LNCaP clone FGC (cell line): Measurements from ENCODE around the gene ARHGAP31.

ENCODE experiments used
- DNase-seq: peaks from one replicate; pipeline ENCODE4 v3.0.0-alpha.2; 2011; ENCODE audit warnings: low read depth
- H3K4me3 ChIP-seq: 2 replicates; pipeline ENCODE4 v1.5.1; 2011; ENCODE audit warnings: mild to moderate bottlenecking, low read depth, low read length, control low read depth
- CTCF ChIP-seq: IDR thresholded peaks from 2 replicates; pipeline ENCODE4 v1.5.1; 2012; ENCODE audit warnings: mild to moderate bottlenecking; ENCODE audit not compliant: control insufficient read depth, insufficient read depth; ENCODE audit errors: extremely low read depth

Gene ARHGAP31

DNA sequence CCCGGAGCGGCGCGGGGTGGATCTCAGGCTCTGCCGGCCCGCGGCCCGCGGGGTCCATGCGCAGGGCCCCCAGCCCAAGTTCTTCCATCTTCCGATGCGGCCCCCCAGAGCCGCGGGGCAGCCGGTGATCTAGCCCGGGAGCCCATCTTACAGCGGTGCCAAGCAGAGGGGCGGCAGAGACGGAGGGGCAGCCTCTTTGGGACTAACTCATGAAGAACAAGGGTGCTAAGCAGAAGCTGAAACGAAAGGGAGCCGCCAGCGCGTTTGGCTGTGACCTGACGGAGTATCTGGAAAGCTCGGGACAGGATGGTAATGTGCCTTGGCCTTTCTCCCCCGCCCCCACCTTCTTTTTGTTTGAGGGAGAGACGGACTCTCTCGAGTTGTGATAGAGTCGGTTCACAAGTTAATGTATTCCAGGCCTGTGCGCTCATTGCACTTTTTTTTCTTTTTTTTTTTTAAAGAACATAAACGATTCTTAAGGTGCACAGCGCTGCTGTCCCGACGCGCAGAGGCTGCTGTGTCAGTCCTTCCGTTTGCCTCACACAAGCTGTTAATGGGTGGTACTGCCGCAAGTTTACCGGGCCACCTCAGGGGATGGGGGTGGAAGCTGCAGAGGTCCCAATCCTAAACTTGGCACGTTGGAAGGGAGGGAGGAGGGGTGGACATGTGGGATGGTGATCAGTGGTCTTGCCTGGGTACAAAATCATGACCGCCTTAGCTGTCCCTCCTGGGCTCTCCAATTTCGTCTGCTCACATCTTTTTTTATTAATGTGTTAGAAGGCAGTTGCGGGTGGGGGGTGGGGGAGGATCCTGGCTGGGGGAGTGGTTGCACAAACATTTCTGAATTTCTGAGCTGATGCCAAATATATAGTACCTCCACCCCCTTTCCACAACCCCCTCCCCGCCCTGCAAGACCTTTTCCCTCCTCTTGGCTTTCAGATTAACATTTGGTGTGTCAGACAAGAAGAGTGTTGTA, 801 bp downstream of the ARHGAP31 start:
- peak overlapping the region; percentile 55 for H3K4me3 ChIP-seq
- TF ChIP-seq CTCF: no peak
- DNase-seq: no peak

DNA sequence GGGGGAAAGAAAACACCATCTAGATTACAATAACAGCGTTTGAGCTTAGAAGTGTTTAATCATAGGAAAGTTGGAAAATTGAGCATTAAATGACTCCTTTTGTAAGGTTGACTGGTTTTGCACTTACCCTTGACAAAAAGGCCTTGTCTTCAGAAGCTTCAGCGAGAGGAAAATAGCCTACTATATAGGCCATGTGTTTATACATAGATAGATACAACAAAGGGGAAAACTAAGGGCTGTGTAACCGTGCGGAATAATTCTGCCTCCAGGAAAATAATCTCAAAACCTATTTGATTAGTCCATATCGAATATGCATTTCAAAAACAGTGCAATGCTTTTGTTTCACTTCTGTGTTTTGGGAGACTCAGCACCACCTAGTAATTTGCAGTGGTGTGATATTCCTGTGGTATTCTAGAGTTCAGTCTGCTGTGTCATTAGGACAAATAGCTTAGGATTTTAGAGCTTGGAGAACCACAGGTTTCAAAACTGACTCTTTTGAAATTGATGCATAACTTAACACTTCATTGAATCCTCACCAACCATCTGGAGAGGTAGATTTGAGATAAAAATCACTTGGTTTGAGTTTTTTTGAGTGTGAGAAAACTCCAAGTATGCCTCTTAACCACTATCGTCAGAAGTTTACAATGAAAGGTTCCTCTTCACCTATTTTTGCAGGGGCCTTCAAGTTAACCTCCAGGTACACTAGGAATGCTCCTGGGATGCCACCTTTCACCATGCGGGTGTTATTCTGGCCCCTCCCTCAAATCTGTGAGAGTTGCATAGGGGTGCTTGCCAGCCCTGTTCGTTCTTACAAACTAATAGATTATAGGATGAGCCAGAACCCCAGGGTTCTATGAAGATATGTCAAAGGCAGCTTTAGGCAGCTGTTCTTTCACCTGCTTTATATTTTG, 1.9 kb downstream of the ARHGAP31 start:
- TF ChIP-seq CTCF: no peak
- no peak for DNase-seq
- H3K4me3 ChIP-seq: no peak overlapping the region

DNA sequence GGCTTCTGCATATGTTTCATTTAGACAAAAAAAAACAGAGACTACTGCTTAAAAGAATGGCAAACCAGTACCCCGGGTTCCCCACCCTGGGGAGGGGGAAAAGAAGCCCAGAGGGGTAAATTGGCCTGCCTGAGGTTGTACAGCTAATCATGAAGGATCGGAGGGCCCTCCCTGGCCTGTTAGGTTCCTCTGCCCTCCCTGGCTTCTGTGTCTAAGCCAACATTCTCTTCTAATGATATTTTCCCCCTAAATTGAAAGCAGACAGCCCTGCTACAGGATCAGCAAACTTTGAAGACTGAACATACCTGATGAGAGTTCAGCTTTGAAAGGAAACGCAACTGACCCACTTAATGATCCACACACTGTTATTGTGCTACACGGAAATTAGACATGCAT, 2.5 kb downstream of the ARHGAP31 start:
- TF ChIP-seq CTCF: no peak
- DNase-seq: no peak
- no peak overlapping the region for H3K4me3 ChIP-seq

DNA sequence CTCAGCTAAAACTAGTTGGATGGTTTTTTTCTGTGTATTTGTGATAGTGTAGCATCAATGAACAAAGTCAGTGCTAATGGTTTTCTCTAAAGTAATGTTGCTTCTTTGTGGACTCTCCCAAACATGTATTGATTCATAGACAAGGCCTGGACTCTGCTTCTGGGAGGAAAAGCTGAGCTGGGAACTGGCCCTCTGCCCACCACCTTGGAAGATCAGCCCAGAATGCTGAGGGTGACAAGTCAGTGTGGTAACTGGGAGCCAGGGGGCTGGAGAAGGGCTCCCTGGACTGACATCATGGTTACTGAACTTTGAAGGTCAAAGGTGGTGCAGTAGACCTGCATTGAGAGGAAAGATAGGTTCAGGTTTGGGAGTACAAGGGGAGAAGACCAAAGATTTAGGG, 3.0 kb downstream of the ARHGAP31 start:
- no peak for TF ChIP-seq CTCF
- no peak for DNase-seq
- no peak overlapping the region for H3K4me3 ChIP-seq

DNA sequence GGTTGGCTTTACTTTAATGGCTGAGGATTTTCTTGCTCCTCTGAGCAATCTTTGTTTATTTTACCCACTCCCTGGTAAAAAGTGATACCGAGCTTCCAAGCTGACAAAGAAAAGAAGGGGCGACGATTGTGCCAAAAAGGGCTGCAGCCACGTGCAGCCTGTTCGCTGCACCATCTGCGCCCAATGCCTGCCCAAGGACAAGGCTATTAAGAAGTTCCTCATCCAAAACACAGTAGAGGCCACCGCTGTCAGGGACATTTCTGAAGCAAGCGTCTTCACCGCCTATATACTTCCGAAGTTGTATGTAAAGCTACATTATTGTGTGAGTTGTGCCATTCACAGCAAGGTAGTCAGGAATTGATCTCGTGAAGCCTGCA, 4.4 kb downstream of the ARHGAP31 start:
- TF ChIP-seq CTCF: no peak
- DNase-seq: no peak
- H3K4me3 ChIP-seq: no peak overlapping the region

- no peak overlapping the region for H3K4me3 ChIP-seq
- DNase-seq: no peak
- no peak for TF ChIP-seq CTCF
Measured at GRCh38 chr3:119300991-119301391, 6.8 kb downstream of the ARHGAP31 start.
